Jurkat, Clone E6-1 (cell line): Measurements from ENCODE around the gene LMBRD1.

ENCODE experiments used
- DNase-seq: peaks from one replicate; pipeline ENCODE4 v3.0.0-alpha.2; 2011; ENCODE audit warnings: low read depth, low spot score
- H3K4me3 ChIP-seq: 2 replicates; pipeline ENCODE4 v1.5.1; 2011; ENCODE audit warnings: mild to moderate bottlenecking, low read length, control low read depth, moderate library complexity

LMBRD1 gene

GRCh38 chr6:69763763-69764162 is 33.0 kb downstream of the LMBRD1 start:
- no peak overlapping the region for H3K4me3 ChIP-seq

GRCh38 chr6:69761853-69762252 is 35.0 kb downstream of the LMBRD1 start:
- no peak for DNase-seq
- H3K4me3 ChIP-seq, result no peak overlapping the region

More at GRCh38 chr6:69763763-69764162, 33.0 kb downstream of the LMBRD1 start:
- no peak for DNase-seq

GRCh38 chr6:69758214-69758613 is 38.6 kb downstream of the LMBRD1 start:
- H3K4me3 ChIP-seq, result no peak overlapping the region
- no peak for DNase-seq

- no peak for DNase-seq
- no peak overlapping the region for H3K4me3 ChIP-seq
Measured at GRCh38 chr6:69756907-69757306, 39.9 kb downstream of the LMBRD1 start.

- DNase-seq, result no peak
- H3K4me3 ChIP-seq, result no peak overlapping the region
Measured at GRCh38 chr6:69756366-69756765, 40.4 kb downstream of the LMBRD1 start.

GRCh38 chr6:69735027-69735426 is 61.8 kb downstream of the LMBRD1 start:
- DNase-seq, result no peak
- no peak overlapping the region for H3K4me3 ChIP-seq

GRCh38 chr6:69732640-69733039 is 64.2 kb downstream of the LMBRD1 start:
- DNase-seq, result peak; percentile 9
- H3K4me3 ChIP-seq, result no peak overlapping the region

GRCh38 chr6:69732045-69732444 is 64.8 kb downstream of the LMBRD1 start:
- no peak for DNase-seq
- no peak overlapping the region for H3K4me3 ChIP-seq

- no peak overlapping the region for H3K4me3 ChIP-seq
- DNase-seq, result no peak
Measured at GRCh38 chr6:69729870-69730449, 66.8 kb downstream of the LMBRD1 start.

GRCh38 chr6:69722683-69723082 is 74.1 kb downstream of the LMBRD1 start:
- no peak overlapping the region for H3K4me3 ChIP-seq
- DNase-seq, result no peak

GRCh38 chr6:69719602-69720193 is 77.1 kb downstream of the LMBRD1 start:
- peak; percentile 10 for DNase-seq

GRCh38 chr6:69706724-69707123 is 90.1 kb downstream of the LMBRD1 start:
- H3K4me3 ChIP-seq, result no peak overlapping the region

More at GRCh38 chr6:69719602-69720193, 77.1 kb downstream of the LMBRD1 start:
- no peak overlapping the region for H3K4me3 ChIP-seq

GRCh38 chr6:69705954-69706353 is 90.9 kb downstream of the LMBRD1 start:
- no peak overlapping the region for H3K4me3 ChIP-seq
- no peak for DNase-seq

More at GRCh38 chr6:69706724-69707123, 90.1 kb downstream of the LMBRD1 start:
- no peak for DNase-seq

GRCh38 chr6:69704916-69705315 is 91.9 kb downstream of the LMBRD1 start:
- DNase-seq, result no peak
- H3K4me3 ChIP-seq, result no peak overlapping the region

GRCh38 chr6:69699655-69700054 is 97.2 kb downstream of the LMBRD1 start:
- DNase-seq, result no peak
- H3K4me3 ChIP-seq, result no peak overlapping the region

GRCh38 chr6:69696273-69696672 is 100.5 kb downstream of the LMBRD1 start:
- DNase-seq, result peak; percentile 10
- no peak overlapping the region for H3K4me3 ChIP-seq

- H3K4me3 ChIP-seq, result no peak overlapping the region
- DNase-seq, result no peak
Measured at GRCh38 chr6:69693762-69694161, 103.0 kb downstream of the LMBRD1 start.

GRCh38 chr6:69690986-69691385 is 105.8 kb downstream of the LMBRD1 start:
- DNase-seq, result no peak
- H3K4me3 ChIP-seq, result no peak overlapping the region

GRCh38 chr6:69680302-69680701 is 116.5 kb downstream of the LMBRD1 start:
- no peak overlapping the region for H3K4me3 ChIP-seq
- no peak for DNase-seq

GRCh38 chr6:69673298-69673697 is 123.5 kb downstream of the LMBRD1 start:
- no peak for DNase-seq
- no peak overlapping the region for H3K4me3 ChIP-seq

- DNase-seq, result no peak
- no peak overlapping the region for H3K4me3 ChIP-seq
Measured at GRCh38 chr6:69668916-69669315, 127.9 kb downstream of the LMBRD1 start.
